Ovary (tissue), 3 donors: ENCODE data around the gene BRD4.

Experiments
- CTCF ChIP-seq, 3 donors: fragments of 450-650 bp in 2 of 3; fragments of 200-600 bp in 1 of 3; IDR thresholded peaks; one replicate each; pipeline versions ENCODE4 v1.5.1 to v1.8.0; 2016 to 2022; ENCODE audit warnings: antibody characterized with exemption in 3 of 3, mild to moderate bottlenecking in 1 of 3
- EP300 ChIP-seq: sonication (generic); formaldehyde crosslinking; IDR thresholded peaks from one replicate; pipeline ENCODE4 v1.6.1; 2017; ENCODE audit warnings: antibody characterized with exemption
- POLR2A ChIP-seq: fragments of 450-650 bp; IDR thresholded peaks from one replicate; pipeline ENCODE4 v1.6.1; 2017; ENCODE audit warnings: antibody characterized with exemption, mild to moderate bottlenecking, moderate library complexity
- donor health status: DM: no; HTN: no; CAD: no.

- TF ChIP-seq CTCF (IDR thresholded peaks at IDR 0.05), result no peak
- TF ChIP-seq POLR2A, result no peak
- no peak for TF ChIP-seq EP300
Observed at GRCh38 chr19:15265214-15265849, 67.0 kb downstream of the BRD4 start.
